GM12878 (cell line): ENCODE results near the gene CKLF. TPM values are rescaled to one million over a fixed set of nuclear protein-coding genes. Genes with fewer than 3 reads are reported as not detected.
A peak's percentile ranks its signal among the peaks of the same experiment; 100 is the strongest.

Experiments
- CBFB ChIP-seq: IDR thresholded peaks from 2 replicates; pipeline ENCODE4 v1.6.1; 2016; ENCODE audit warnings: antibody characterized with exemption, low read depth
- CREM ChIP-seq: IDR thresholded peaks from 2 replicates; pipeline ENCODE4 v1.6.1; 2014; ENCODE audit warnings: antibody characterized with exemption, low read depth
- EGR1 ChIP-seq, 2 experiments: IDR thresholded peaks; 1 replicate in 1 of 2; 2 replicates in 1 of 2; pipeline ENCODE4 v1.6.1; 2011 to 2012; ENCODE audit warnings: low read depth in 2 of 2, low read length in 2 of 2, borderline replicate concordance in 1 of 2, mild to moderate bottlenecking in 1 of 2, moderate library complexity in 1 of 2
- HDAC6 ChIP-seq: fragments of 200-600 bp; sonication (generic); IDR thresholded peaks from one replicate; pipeline ENCODE4 v1.8.0; 2017; ENCODE audit warnings: antibody characterized with exemption; ENCODE audit not compliant: unreplicated experiment
- MEF2A ChIP-seq: IDR thresholded peaks from 2 replicates; pipeline ENCODE4 v1.6.1; 2011; ENCODE audit warnings: low read depth, mild to moderate bottlenecking, low read length, moderate library complexity; ENCODE audit not compliant: insufficient read depth
- NRF1 ChIP-seq: conservative IDR thresholded peaks from 2 replicates; pipeline ENCODE4 v1.6.1; 2011; ENCODE audit warnings: mild to moderate bottlenecking, low read depth, low read length, improper control_type of control experiment
- RCOR1 ChIP-seq: conservative IDR thresholded peaks from 2 replicates; pipeline ENCODE4 v1.6.1; 2012; ENCODE audit warnings: low read depth, low read length, improper control_type of control experiment
- RELA ChIP-seq: fragments of 450-650 bp; IDR thresholded peaks from 2 replicates; pipeline ENCODE4 v1.8.0; 2014; ENCODE audit warnings: borderline replicate concordance; ENCODE audit not compliant: partially characterized antibody
- SIN3A ChIP-seq: IDR thresholded peaks from 2 replicates; pipeline ENCODE4 v1.6.1; 2012; ENCODE audit warnings: low read depth, low read length, improper control_type of control experiment
- TBL1XR1 ChIP-seq: IDR thresholded peaks from 2 replicates; pipeline ENCODE4 v1.6.1; 2012; ENCODE audit warnings: low read depth, low read length, improper control_type of control experiment
- ZBED1 ChIP-seq: IDR thresholded peaks from 2 replicates; pipeline ENCODE4 v1.6.1; 2016; ENCODE audit warnings: borderline replicate concordance
- ZZZ3 ChIP-seq: IDR thresholded peaks from 2 replicates; pipeline ENCODE4 v1.6.1; 2011; ENCODE audit warnings: low read depth; ENCODE audit not compliant: control insufficient read depth, insufficient read length
- polyA plus RNA-seq, 11 experiments: library from polyadenylated mRNA; depleted of rRNA in 4 of 11; unstranded in 6 of 11; stranded (reverse) in 5 of 11; fragments of >200 nt; fragmentation: Nextera tagmentation in 4 of 11; fragmentation: Illumina TruSeq in 1 of 11; extraction: Ambion mirVana in 4 of 11; extraction: Trizol in 1 of 11; gene quantifications; 1 replicate in 1 of 11; 2 replicates in 10 of 11; pipeline versions ENCODE4 v1.2.1 to v1.2.3, GENCODE V29; 2011 to 2016; ENCODE audit warnings: inconsistent platforms in 2 of 11, missing spikeins in 2 of 11, low read depth in 1 of 11
- total RNA-seq, 4 experiments: library from RNA; depleted of rRNA in 3 of 4; stranded (reverse); fragments of >200 nt in 3 of 4; fragmentation: Illumina TruSeq in 1 of 4; extraction: Trizol in 1 of 4; gene quantifications; 2 replicates each; pipeline versions ENCODE4 v1.2.1 to v1.2.3, GENCODE V29; 2013 to 2021
- TF ChIP-seq, protein P1 (sequence below): fragments of 450-650 bp; IDR thresholded peaks from 2 replicates; pipeline ENCODE4 v1.6.1; 2017; ENCODE audit warnings: mild to moderate bottlenecking
- TF ChIP-seq, protein P2 (sequence below): fragments of 450-650 bp; IDR thresholded peaks from 2 replicates; pipeline ENCODE4 v1.6.1; 2016; ENCODE audit warnings: mild to moderate bottlenecking
- TF ChIP-seq, protein P3 (sequence below): fragments of 450-650 bp; conservative IDR thresholded peaks from 2 replicates; pipeline ENCODE4 v1.6.1; 2017; ENCODE audit warnings: mild to moderate bottlenecking, moderate library complexity
- TF ChIP-seq, protein P4 (sequence below): IDR thresholded peaks from 2 replicates; pipeline ENCODE4 v1.6.1; 2011; ENCODE audit warnings: low read depth, low read length, improper control_type of control experiment, borderline replicate concordance
- TF ChIP-seq, protein P5 (sequence below): IDR thresholded peaks from 2 replicates; pipeline ENCODE4 v1.6.1; 2011; ENCODE audit warnings: mild to moderate bottlenecking, low read depth, low read length, moderate library complexity; ENCODE audit not compliant: insufficient replicate concordance

Gene CKLF
- total and polyA plus RNA-seq, 10 of the 15 experiments (the other 5 are each of a cell fraction or from before 2014, with no cell fraction given), result 40.8 to 193 (median 109) TPM

DNA sequence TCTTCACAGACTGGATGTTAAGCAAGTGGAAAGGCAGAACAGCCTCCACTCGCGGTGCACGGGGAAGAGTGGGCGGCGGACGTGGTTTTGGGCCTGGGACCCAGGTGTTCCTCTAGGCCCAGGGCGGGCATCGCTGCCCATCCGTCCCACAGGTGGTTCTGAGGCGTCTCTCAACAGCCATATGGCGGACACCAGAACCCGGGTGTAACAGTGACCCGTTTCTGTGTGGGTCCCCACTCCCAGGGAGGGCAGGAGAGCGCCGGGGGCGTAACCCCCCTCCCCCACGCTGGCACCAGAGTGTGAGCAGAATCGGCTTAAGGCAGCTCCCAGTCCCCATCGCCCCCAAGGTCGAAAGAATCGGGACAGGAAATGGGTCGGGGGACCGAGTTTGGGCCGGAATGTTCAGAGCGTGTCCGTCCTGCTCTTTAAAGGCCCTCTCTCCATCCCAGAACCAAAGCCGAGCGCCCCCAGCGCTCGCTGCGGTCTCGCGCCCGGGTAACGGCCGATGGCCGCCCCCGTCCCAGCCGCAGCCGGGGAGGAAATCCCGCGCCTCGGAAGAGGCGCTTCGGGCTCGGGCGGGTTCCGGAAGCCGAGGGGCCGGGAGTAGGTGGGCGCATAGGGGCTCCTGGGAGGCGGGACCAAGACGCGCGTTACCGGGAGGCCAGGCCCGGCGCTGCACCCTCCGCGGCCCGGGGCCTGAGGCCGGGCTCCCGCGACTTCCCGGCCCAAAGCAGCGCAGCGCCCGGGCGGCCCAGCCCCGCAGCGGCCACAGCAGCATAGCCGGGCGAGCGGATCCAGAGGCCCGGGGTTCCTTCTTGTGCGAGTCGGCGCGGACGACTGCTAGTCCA, 2.9 kb upstream of the CKLF start, which contains the start of gene TK2 (continued):
- TF ChIP-seq, protein P1, sequence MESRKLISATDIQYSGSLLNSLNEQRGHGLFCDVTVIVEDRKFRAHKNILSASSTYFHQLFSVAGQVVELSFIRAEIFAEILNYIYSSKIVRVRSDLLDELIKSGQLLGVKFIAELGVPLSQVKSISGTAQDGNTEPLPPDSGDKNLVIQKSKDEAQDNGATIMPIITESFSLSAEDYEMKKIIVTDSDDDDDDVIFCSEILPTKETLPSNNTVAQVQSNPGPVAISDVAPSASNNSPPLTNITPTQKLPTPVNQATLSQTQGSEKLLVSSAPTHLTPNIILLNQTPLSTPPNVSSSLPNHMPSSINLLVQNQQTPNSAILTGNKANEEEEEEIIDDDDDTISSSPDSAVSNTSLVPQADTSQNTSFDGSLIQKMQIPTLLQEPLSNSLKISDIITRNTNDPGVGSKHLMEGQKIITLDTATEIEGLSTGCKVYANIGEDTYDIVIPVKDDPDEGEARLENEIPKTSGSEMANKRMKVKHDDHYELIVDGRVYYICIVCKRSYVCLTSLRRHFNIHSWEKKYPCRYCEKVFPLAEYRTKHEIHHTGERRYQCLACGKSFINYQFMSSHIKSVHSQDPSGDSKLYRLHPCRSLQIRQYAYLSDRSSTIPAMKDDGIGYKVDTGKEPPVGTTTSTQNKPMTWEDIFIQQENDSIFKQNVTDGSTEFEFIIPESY, result no peak
- TF ChIP-seq ZZZ3 (no peak), HDAC6 (no peak), RELA (no peak), RCOR1 (no peak), TBL1XR1 (no peak), CREM (no peak), MEF2A (no peak), CBFB (no peak), NRF1 (no peak), ZBED1 (no peak), EGR1 (IDR thresholded peaks at IDR 0.05; ENCODE audit: borderline replicate concordance in 1 of 2, low read depth in 2 of 2, low read length in 2 of 2) (peak in 1 of 2 experiments; percentile 69; a peak in 1 of 3 replicates), SIN3A (no peak)
- TF ChIP-seq, protein P2, sequence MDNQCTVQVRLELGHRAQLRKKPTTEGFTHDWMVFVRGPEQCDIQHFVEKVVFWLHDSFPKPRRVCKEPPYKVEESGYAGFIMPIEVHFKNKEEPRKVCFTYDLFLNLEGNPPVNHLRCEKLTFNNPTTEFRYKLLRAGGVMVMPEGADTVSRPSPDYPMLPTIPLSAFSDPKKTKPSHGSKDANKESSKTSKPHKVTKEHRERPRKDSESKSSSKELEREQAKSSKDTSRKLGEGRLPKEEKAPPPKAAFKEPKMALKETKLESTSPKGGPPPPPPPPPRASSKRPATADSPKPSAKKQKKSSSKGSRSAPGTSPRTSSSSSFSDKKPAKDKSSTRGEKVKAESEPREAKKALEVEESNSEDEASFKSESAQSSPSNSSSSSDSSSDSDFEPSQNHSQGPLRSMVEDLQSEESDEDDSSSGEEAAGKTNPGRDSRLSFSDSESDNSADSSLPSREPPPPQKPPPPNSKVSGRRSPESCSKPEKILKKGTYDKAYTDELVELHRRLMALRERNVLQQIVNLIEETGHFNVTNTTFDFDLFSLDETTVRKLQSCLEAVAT, result peak; percentile 71
- TF ChIP-seq, protein P3, sequence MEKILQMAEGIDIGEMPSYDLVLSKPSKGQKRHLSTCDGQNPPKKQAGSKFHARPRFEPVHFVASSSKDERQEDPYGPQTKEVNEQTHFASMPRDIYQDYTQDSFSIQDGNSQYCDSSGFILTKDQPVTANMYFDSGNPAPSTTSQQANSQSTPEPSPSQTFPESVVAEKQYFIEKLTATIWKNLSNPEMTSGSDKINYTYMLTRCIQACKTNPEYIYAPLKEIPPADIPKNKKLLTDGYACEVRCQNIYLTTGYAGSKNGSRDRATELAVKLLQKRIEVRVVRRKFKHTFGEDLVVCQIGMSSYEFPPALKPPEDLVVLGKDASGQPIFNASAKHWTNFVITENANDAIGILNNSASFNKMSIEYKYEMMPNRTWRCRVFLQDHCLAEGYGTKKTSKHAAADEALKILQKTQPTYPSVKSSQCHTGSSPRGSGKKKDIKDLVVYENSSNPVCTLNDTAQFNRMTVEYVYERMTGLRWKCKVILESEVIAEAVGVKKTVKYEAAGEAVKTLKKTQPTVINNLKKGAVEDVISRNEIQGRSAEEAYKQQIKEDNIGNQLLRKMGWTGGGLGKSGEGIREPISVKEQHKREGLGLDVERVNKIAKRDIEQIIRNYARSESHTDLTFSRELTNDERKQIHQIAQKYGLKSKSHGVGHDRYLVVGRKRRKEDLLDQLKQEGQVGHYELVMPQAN, result peak; percentile 75
- TF ChIP-seq, protein P4, sequence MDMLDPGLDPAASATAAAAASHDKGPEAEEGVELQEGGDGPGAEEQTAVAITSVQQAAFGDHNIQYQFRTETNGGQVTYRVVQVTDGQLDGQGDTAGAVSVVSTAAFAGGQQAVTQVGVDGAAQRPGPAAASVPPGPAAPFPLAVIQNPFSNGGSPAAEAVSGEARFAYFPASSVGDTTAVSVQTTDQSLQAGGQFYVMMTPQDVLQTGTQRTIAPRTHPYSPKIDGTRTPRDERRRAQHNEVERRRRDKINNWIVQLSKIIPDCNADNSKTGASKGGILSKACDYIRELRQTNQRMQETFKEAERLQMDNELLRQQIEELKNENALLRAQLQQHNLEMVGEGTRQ, result no peak
- TF ChIP-seq, protein P5, sequence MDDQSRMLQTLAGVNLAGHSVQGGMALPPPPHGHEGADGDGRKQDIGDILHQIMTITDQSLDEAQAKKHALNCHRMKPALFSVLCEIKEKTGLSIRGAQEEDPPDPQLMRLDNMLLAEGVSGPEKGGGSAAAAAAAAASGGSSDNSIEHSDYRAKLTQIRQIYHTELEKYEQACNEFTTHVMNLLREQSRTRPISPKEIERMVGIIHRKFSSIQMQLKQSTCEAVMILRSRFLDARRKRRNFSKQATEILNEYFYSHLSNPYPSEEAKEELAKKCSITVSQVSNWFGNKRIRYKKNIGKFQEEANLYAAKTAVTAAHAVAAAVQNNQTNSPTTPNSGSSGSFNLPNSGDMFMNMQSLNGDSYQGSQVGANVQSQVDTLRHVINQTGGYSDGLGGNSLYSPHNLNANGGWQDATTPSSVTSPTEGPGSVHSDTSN, result no peak
